HG03558 (cell line): ENCODE data around the gene MSTO1.
"Not testable (repeated sequence)": the region's sequence is repeated elsewhere in the genome, so short reads cannot be mapped to it uniquely, and the experiment has no call there.

Experiments used
- ATAC-seq: cut with Tn5 transposase; IDR thresholded peaks from one replicate; pipeline ENCODE4 v1.9.1; 2021; ENCODE audit warnings: moderate number of reproducible peaks; ENCODE audit not compliant: unreplicated experiment; ENCODE audit errors: extremely low read depth

MSTO1 gene

DNA sequence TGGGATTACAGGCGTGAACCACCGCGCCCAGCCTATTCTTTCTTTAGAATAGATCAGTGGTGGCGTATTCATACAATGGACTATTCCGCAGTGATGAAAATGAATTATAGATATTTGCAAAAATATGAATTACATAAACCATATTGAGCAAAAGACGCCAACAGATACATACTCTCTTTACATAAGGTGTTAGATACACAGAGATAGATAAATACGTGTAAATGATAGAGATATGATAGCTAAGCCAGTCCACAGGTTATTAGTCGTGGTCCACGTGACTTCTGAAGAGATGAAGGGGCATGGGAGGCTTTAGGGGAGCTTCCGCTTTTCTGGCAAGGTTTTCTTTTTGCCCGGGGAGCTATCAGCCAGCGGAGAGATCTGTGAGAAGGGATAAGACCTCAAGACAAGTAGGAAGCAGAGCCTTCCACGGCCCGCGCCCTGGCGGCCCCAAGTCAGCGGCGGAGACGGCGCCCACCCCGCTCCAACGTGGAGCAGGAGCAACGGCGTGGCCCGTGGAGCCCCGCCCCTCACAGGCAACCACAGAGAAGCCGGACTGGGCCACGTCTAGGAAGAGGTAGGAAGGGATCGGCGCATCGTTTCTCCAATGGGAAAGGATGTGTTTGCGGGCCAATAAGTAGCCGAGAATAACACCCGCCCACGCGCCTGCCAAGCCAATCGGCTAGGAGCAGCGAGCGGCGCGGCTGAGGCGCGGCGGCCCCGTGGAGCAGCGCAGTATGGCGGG is at the start of gene MSTO1:
Gene MSTO1, plus strand, starts transcription at position 704 of the 742 bp plus-strand sequence. Its CDS starts 31 bp downstream, at position 735.
- peak; percentile 89 for ATAC-seq

DNA sequence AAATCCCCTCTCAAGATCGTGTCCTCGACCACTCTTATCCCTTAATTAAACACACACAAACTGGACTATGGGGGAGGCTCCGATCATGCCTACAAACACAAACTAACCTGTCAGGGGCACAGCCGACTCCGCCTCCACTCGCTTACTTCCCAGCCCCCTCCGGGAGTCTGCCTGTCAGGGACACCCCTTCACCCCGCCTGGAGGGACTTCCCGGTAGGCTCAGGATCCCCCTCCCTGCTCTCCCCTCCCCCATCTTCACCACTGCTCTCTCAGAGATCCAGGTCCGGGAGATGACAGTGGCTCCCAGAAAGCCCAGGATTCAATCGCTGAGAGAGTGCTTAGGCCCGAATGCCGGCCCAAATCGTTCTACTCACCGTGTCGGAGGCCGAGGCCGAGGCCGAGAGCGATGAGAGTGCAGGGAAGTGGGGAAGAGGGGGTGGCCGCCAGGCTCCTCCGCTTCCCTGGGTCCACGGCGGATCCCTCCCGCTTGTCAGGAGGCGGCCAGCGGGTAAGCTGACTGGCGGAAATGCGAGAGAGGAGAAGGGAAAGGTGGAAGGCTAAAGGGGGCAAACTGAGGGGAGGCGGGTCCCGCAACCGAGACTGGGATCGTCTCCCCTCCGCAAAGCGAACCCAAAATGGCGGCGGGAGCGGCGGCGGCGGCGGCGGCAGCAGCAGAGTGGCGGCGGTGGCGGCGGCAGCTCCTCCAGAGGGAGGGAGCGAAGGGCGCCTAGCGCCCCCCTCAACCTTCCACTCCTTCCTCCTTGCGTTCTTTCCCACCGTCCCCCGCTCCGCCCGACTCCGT is 48.0 kb upstream of the MSTO1 start:
- not testable (repeated sequence) for ATAC-seq

DNA sequence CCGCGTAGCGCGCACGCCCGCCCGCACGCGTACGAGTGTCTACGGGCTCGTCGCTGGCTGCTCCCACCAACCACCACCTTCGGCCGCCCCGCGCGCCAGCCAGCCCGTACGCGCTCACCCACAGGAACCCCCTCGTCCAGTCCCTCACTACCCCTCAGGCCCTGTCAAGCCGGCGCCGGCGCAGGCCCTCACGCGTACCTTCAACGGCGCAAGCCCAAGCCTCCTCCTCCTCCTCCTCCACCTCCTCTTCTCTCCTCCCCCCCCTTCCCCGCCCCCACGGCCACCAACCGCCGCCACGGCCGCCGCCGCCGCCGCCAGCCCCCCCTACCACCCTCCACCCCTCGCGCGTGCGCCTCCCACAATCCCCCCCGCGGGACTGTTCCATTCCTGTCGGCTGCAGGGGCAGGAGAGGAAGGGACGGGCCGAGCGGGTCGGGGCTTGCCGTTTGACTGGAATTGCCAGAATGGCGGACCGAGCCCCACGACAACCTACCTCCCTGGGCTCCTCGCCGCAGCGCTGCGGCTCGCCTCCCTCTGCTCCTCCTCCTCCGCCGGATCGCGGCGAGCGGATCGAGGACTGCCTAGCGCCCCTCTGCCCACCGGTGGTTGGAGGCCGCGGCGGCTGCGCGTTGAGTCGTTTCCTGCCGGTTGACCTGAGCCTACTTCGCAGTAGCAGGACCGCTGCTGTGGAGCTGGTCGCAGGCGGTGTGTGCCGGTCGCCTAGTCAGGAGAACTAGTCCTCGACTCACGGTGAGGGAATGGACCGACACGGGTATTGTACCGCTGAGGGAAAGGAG is 47.2 kb upstream of the MSTO1 start, which contains the start of gene ASH1L:
Gene ASH1L, minus strand, starts transcription at position 223 of the 796 bp plus-strand sequence. CDS start 41,284 bp downstream, outside the sequence.
- ATAC-seq = no peak

DNA sequence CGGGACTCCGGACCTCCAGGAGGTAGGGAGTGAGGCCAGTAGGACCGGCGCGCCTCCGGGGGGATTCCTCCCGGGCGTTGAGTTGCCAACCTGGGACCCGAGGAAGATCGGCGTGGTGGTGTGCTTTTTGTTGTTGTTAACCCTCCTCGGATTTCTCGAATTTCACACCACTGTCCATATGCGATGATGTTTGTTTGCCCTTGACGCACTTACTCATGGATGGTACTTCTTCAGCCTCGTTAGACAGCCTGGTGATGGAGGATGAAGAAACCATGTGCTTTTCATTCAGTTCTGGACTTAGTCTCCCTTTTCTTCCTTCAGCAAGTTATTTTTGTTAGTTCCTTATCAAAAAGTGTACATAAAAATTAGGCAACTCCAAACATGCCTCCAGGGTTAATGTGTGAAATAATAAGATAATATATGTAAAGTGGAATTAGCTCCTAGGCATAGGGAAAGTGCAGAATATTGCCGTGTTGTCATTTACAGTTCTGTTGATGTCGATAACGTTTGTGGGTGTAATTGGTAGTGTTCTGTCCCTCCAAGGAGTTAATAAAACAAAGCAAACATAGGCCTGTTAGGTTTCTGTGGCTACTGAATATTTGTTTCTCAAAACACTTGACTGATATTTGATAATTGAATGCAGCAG is 46.5 kb upstream of the MSTO1 start:
- not testable (repeated sequence) for ATAC-seq

DNA sequence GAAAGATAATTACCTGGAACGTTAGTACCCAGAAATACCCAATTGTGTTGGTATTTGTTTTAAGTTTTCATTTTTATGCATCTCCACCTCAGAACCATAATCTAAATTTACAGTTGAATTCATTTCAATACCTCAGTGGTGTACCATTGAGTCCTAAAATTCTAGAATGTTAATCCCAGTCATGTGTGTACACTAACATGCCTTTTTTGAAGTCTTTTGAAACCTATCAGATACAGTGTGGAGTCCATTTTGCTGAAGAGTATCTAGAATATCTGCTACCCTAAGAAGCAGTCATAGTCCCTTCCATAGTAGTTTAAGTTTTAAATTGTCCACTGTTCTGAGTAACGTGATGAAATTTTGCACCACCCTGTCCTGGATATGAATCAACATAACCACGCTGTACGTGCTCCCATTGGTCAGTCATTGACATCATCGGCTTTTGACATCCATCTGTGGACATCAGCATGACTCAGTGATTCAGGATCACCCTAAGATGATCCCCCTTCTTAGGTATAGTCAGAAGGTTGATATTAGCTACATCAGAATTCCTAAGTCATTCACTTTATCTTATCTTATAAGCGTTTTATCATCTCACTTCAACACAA is 39.9 kb upstream of the MSTO1 start:
- no peak for ATAC-seq

DNA sequence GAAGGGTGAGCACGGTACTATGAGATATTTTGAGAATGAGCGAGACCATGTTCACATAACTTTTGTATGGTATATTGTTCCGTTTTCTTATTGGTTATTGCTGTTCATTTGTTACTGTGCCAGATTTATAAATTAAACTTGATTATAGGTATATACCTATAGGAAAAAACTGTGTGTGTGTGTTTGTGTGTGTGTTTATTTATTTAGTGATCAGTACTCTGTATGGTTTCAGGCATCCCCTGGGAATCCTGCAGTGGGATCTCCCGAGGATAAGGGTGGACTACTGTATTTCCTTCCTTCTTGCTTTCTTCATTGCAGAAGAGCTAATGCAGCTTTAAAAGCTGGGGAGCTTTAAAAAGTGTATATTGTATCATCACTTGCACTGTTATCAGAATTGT is 39.4 kb upstream of the MSTO1 start:
- ATAC-seq = no peak

DNA sequence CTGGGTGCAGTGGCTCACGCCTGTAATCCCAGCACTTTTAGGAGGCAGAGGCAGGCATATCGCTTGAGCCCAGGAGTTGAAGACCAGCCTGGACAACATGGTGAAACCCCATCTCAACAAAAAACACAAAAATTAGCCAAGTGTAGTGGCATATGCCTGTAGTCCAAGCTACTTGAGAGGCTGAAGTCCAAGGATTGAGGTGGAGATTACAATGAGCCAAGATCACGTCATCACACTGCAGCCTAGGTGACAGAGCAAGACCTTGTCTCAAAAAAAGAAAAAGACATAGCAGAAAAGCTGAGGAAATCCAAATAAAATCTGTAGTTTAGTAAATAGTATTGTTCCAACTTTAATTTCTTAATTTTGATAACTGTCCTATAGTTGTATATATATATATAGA is 35.9 kb upstream of the MSTO1 start:
- ATAC-seq = no peak

DNA sequence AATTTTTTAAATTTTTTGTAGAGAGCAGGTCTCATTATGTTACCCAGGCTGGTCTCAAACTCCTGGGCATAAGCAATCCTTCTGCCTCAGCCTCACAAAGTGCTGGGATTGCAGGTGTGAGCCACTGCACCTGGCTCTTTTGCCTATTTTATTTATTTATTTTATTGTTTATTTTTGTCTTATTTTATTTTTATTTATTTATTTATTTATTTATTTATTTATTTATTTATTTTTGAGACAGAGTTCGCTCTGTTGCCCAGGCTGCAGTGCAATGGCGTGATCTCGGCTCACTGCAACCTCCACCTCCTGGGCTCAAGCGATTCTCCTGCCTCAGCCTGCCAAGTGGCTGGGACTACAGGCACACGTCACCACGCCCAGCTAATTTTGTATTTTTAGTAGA is 34.4 kb upstream of the MSTO1 start:
- not testable (repeated sequence) for ATAC-seq

DNA sequence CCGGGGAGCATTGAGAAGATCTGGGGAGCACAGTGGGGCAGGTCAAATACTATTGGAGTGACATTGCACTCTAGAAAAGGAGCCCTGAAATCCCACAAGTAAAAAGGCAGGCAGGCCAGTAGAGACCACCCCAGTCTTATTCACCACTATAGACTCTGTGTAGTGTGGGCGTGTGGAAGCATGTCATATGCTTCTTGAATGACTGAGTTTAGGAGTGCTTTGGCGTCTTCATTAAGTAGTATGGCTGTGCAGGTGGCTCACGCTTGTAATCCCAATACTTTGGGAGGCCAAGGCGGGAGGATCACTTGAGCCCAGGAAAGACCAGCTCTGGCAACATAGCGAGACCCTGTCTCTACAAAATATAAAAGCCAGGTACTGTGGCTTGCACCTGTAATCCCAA is 26.2 kb upstream of the MSTO1 start:
- ATAC-seq = not testable (repeated sequence)

DNA sequence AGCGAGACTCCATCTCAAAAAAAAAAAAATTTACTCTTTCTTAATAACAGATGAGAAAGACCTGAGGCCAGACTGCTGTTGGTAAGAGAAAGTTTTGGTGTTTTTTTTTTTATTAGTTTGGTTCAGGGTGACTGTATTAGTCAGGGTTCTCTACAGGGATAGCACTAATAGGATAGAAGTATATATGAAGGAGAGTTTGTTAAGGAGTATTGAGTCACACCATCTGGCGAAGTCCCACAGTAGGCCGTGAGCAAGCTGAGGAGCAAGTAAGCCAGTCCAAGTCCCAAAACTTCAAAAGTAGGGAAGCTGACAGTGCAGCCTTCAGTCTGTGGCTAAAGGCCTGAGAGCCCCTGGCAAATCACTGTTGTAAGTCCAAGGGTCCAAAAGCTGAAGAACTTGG is 20.7 kb upstream of the MSTO1 start:
- ATAC-seq = not testable (repeated sequence)

DNA sequence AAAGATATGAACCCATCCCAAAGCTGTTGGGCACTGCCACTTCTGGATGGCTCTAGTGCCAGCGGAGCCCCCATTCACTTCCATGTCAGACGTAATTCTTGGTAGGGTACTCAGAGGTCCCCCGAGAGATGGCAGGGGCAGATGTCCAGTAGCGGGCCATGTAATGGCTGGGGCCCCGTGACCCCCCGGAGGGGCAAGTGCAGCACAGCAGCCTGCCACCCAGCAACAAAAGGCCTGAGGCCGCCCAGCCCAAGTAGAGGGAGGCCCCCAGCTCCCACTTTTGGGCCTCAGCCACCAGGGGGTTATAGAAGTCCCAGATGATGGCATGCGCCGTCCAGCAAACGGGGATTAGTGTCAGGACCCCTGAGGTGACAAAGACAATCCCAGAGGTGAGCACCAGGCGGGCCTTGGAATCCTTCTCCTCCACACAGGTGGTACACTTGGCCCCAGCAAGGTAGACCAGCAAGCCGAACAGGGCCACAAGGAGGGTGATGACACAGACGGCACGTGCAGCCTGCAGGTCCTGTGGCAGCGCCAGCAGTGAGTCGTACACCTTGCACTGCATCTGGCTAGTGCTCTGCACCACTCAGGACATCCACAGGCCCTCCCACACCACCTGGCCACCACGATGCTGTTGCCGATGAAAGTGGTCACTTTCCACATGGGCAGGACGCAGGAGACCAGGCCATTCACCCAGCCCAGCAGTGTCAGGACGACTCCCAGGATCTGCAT is 19.3 kb upstream of the MSTO1 start:
- not testable (repeated sequence) for ATAC-seq

DNA sequence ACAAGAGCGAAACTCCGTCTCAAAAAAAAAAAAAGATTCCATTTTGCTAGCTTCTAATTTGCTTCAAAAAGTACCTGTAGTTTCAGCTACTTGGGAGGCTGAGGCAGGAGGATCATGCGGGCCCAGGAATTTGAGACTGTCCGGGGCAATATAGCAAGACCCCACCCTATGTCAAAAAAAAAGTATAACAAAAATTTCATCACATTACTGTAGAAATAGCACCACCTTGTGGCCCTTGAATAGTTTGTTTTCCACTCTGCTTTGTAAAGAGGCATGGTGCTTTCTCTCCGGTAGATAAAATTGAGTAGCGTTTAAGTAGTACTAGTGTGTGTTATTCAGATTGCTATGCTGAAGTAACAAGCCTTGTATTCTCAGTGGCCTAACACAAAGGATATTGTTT is 18.2 kb upstream of the MSTO1 start:
- ATAC-seq = no peak

DNA sequence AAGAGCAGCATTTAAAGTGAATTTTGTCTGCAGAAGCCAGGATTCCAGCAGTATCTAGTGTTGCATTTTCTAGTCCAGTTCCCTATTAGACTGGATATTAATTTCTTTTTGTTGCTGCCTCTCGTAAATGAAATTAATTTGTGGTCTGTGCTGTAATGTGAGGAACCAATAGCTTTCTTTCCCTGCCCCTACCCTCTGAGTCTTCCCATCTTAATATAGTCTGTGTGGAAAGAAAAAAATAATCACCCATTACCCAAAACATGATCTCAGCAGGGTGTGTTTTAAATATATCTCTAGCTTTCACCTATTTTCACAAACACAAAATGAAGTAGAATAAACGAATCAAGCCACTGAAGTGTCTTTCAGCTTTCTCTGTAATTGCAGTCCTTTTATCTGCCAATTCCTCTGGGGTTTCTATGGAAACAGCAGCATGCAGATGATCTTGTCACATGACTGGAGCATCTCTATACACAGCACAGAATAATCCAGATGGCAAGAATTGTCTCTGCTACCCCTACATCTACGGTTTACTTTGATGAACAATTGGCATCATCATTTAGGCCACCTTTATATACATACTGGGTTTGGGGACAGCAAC is 14.0 kb upstream of the MSTO1 start:
- not testable (repeated sequence) for ATAC-seq

DNA sequence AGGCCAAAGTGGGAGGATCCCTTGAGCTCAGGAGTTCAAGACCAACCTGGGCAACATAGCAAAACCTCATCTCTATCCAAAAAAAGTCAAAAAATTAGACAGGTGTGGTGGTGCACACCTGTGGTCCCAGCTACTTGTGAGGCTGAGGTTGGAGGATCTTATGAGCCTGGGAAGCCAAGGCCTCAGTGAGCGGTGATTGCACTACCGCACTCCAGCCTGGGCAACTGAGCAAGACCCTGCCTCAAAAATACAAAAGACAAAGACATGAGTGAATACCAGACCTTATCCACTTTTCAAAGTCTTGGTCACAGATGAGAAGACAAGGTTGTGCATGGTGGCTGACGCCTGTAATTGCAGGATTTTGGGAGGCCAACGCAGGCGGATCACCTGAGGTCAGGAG is 13.2 kb upstream of the MSTO1 start:
- no peak for ATAC-seq

DNA sequence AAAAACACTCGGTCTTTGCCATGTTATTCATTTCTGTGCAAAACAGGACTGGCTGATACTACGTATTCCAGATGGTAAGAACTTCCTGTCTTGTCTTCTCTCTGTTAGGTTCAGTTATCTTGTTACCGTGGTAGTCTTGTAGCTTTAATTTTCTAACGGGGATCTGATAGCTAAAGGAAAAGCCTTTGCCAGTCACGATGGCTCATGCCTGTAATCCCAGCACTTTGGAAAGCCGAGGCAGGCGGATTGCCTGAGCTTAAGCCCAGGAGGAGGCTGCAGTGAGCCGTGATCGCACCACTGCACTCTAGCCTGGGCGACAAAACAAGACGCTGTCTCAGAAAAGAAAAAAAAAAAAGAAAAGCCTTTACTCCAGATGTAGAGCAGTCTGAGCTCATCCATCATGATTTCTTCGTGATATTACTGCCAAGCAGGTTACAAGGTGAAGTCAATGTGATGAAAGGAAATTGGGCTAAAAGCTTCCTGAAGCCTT is 11.1 kb upstream of the MSTO1 start:
- no peak for ATAC-seq

DNA sequence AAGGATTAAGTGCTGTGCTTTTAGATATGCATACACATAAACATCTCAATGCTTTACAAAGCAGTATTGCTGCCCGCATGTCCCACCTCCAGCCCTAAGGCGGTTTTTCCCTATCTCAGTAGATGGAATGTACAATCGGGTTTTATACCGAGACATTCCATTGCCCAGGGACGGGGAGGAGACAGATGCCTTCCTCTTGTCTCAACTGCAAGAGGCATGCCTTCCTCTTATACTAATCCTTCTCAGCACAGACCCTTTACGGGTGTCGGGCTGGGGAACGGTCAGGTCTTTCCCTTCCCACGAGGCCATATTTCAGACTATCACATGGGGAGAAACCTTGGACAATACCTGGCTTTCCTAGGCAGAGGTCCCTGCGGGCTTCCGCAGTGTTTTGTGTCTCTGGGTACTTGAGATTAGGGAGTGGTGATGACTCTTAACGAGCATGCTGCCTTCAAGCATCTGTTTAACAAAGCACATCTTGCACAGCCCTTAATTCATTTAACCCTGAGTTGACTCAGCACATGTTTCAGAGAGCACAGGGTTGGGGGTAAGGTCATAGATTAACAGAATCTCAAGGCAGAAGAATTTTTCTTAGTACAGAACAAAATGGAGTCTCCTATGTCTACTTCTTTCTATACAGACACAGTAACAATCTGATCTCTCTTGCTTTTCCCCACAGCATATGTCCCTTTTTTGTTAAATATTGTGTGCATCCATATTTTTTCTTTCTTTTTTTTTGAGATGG is 10.0 kb upstream of the MSTO1 start:
- ATAC-seq = not testable (repeated sequence)

DNA sequence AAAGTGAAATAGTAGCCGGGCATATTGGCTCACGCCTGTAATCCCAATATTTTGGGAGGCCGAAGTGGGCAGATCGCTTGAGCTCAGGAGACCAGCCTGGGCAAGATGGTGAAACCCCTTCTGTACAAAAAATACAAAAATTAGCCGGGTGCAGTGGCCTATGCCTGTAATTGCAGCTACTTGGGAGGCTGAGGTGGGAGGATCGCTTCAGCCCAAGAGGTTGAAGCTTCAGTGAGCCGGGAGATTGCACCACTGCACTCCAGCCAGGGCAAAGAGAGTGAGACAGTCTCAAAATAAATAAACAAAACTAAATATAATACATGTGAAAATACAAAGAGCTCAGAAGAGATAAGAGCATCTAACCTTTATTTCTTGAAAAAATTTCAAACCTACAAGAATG is 2.3 kb upstream of the MSTO1 start:
- no peak for ATAC-seq

DNA sequence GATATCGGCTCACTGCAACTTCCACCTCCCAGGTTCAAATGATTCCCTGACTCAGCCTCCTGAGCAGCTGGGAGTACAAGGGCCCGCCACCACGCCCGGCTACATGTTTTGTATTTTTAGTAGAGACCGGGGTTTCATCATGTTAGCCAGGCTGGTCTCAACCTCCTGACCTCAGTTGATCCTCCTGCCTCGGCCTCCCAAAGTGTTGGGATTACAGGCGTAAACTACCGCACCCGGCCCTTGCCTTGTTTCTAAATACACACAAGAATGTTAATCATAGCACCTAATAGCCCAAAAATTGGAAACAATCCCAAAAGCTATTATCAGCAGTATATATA is 1.2 kb upstream of the MSTO1 start:
- ATAC-seq = no peak
